ENCODE data around the gene LCE4A.
"Not testable (repeated sequence)": the region's sequence is repeated elsewhere in the genome, so short reads cannot be mapped to it uniquely, and the experiment has no call there.

The LCE4A gene

GRCh38 chr1:152681616-152682015 is 26.3 kb upstream of the LCE4A start:
- no peak for FAIRE-seq
- no peak for DNase-seq (ENCODE audit: insufficient read length, low spot score)

GRCh38 chr1:152683846-152684245 is 24.1 kb upstream of the LCE4A start:
- TF ChIP-seq CTCF (IDR thresholded peaks at IDR 0.05; ENCODE audit: insufficient read depth, missing control alignments): no peak
- DNase-seq (ENCODE audit: insufficient read length, low spot score): no peak
- FAIRE-seq: no peak

More at GRCh38 chr1:152681616-152682015, 26.3 kb upstream of the LCE4A start:
- TF ChIP-seq CTCF (IDR thresholded peaks at IDR 0.05; ENCODE audit: insufficient read depth, missing control alignments): no peak

GRCh38 chr1:152685823-152686222 is 22.1 kb upstream of the LCE4A start, which contains the start of gene LCE2B:
Gene LCE2B, plus strand, starts transcription at chr1:152686123. Its CDS starts 721 bp downstream, at chr1:152686844.
- FAIRE-seq; DNase-seq (ENCODE audit: insufficient read length, low spot score): not testable (repeated sequence)

- FAIRE-seq: no peak
- no peak for TF ChIP-seq CTCF (IDR thresholded peaks at IDR 0.05; ENCODE audit: insufficient read depth, missing control alignments)
- DNase-seq (ENCODE audit: insufficient read length, low spot score): no peak
Measured at GRCh38 chr1:152697701-152698600, 10.0 kb upstream of the LCE4A start, which contains the start of gene LCE2A. Gene LCE2A, plus strand, starts transcription at chr1:152698345. Its CDS starts 557 bp downstream, at chr1:152698902.

- DNase-seq (ENCODE audit: insufficient read length, low spot score) (no peak), FAIRE-seq (no peak)
- no peak for TF ChIP-seq CTCF (IDR thresholded peaks at IDR 0.05; ENCODE audit: insufficient read depth, missing control alignments)
Measured at GRCh38 chr1:152699746-152700145, 8.2 kb upstream of the LCE4A start.

- DNase-seq (ENCODE audit: insufficient read length, low spot score): no peak
- FAIRE-seq: no peak
- no peak for TF ChIP-seq CTCF (IDR thresholded peaks at IDR 0.05; ENCODE audit: insufficient read depth, missing control alignments)
Measured at GRCh38 chr1:152718238-152718637, 10.3 kb downstream of the LCE4A start.

GRCh38 chr1:152725261-152725660 is 17.3 kb downstream of the LCE4A start:
- no peak for TF ChIP-seq CTCF (IDR thresholded peaks at IDR 0.05; ENCODE audit: insufficient read depth, missing control alignments)
- FAIRE-seq: no peak
- DNase-seq (ENCODE audit: insufficient read length, low spot score): no peak
